K562 (cell line): ENCODE data around the gene SLC22A16. TPM values are rescaled to one million over a fixed set of nuclear protein-coding genes. Genes with fewer than 3 reads are reported as not detected.

Experiments
- ATAC-seq: fragments of 200-7000 bp; cut with Tn5 transposase; 3 replicates; pipeline ENCODE4 v1.9.1; 2020; ENCODE audit warnings: moderate library complexity
- BruUV-seq: library from RNA; stranded (reverse); fragments of 400-500 nt; replicated peaks from 2 replicates; lab custom pipeline; 2021; lab: Mats Ljungman, UMichigan
- CTCF ChIA-PET: fragments of 300-600 bp; formaldehyde crosslinking; extraction: SDS; loops from one replicate; lab custom pipeline; 2021; ENCODE audit warnings: low intra/inter-chr PET ratio; lab: Yijun Ruan, JAX
- POLR2A ChIA-PET: fragments of 300-600, 350-650 bp; sonication (Branson Sonifier 250); formaldehyde crosslinking; extraction: SDS; loops from one replicate; lab custom pipeline; 2021; ENCODE audit warnings: antibody characterized with exemption, inconsistent platforms; lab: Yijun Ruan, JAX
- DNase-seq, 4 experiments: peaks; one replicate each; pipeline versions ENCODE4 v3.0.0 to v3.0.0-alpha.2; 2011 to 2018; ENCODE audit warnings: low spot score in 3 of 4, mixed read lengths in 3 of 4; ENCODE audit errors: extremely low read depth in 1 of 4
- FAIRE-seq: peaks from 2 replicates; lab custom pipeline; 2011; peaks lifted over from hg19 to GRCh38; lab: Jason Lieb, UNC
- H2AFZ ChIP-seq: 2 replicates; pipeline ENCODE4 v1.6.0; 2011; ENCODE audit warnings: low read depth, low read length, control low read depth, inconsistent platforms
- H3K27ac ChIP-seq: fragments of 200-600 bp; 3 replicates; pipeline ENCODE4 v1.8.0; 2011; ENCODE audit warnings: low read depth, mild to moderate bottlenecking, control low read depth, inconsistent platforms, low read length, moderate library complexity, mixed read lengths; ENCODE audit errors: extremely low read depth
- H3K27me3 ChIP-seq, 2 experiments: fragments of 300-600 bp in 1 of 2; 2 replicates in 1 of 2; 3 replicates in 1 of 2; pipeline versions ENCODE4 v1.6.0 to v1.8.0; 2011; ENCODE audit warnings: inconsistent platforms in 2 of 2, low read length in 2 of 2, mild to moderate bottlenecking in 1 of 2, mixed read lengths in 1 of 2, moderate library complexity in 1 of 2; ENCODE audit not compliant: control insufficient read depth in 2 of 2, insufficient read depth in 2 of 2
- H3K36me3 ChIP-seq: fragments of 300-600 bp; 3 replicates; pipeline ENCODE4 v1.8.0; 2011; ENCODE audit warnings: mild to moderate bottlenecking, low read length, inconsistent platforms; ENCODE audit not compliant: control insufficient read depth, insufficient read depth
- H3K4me1 ChIP-seq, 2 experiments: fragments of 200-600 bp in 1 of 2; replicated peaks in 1 of 2; 2 replicates in 1 of 2; 3 replicates in 1 of 2; pipeline versions ENCODE4 v1.5.1 to v1.8.0; 2011; ENCODE audit warnings: inconsistent platforms in 2 of 2, low read length in 2 of 2, mild to moderate bottlenecking in 1 of 2, mixed read lengths in 1 of 2, moderate library complexity in 1 of 2; ENCODE audit not compliant: control insufficient read depth in 2 of 2, insufficient read depth in 2 of 2
- H3K4me2 ChIP-seq: 2 replicates; pipeline ENCODE4 v1.6.1; 2011; ENCODE audit warnings: low read length, control low read depth, inconsistent platforms, mixed read lengths; ENCODE audit not compliant: insufficient read depth
- H3K4me3 ChIP-seq: fragments of 200-600 bp; sonication (generic), shearing (Covaris generic); 2 replicates; pipeline ENCODE4 v1.5.1; 2016; ENCODE audit warnings: control low read depth, inconsistent platforms
- H3K79me2 ChIP-seq: fragments of 200-600 bp; 3 replicates; pipeline ENCODE4 v1.8.0; 2011; ENCODE audit warnings: low read length, inconsistent platforms; ENCODE audit not compliant: control insufficient read depth, insufficient read depth
- H3K9ac ChIP-seq, 2 experiments: 2 replicates each; pipeline versions ENCODE4 v1.6.0 to v1.6.1; 2011; ENCODE audit warnings: low read depth in 2 of 2, low read length in 2 of 2, control low read depth in 1 of 2, inconsistent platforms in 1 of 2, mild to moderate bottlenecking in 1 of 2, mixed read lengths in 1 of 2; ENCODE audit not compliant: insufficient read depth in 1 of 2
- H3K9me1 ChIP-seq: one replicate; pipeline ENCODE4 v1.6.0; 2011; ENCODE audit warnings: inconsistent platforms, mild to moderate bottlenecking, low read length, moderate library complexity; ENCODE audit not compliant: control insufficient read depth, insufficient read depth
- H3K9me3 ChIP-seq: replicated peaks from 2 replicates; pipeline ENCODE4 v1.5.1; 2011; ENCODE audit warnings: low read depth, low read length, inconsistent platforms; ENCODE audit not compliant: control insufficient read depth, insufficient read depth
- H4K20me1 ChIP-seq: replicated peaks from 2 replicates; pipeline ENCODE4 v1.6.1; 2011; ENCODE audit warnings: low read length, inconsistent platforms, mixed read lengths; ENCODE audit not compliant: control insufficient read depth, insufficient read depth
- CGGBP1 ChIP-seq: fragments of 250-450 bp; sonication (Bioruptor Pico); IDR thresholded peaks from 2 replicates; pipeline ENCODE4 v1.9.0; 2021; ENCODE audit warnings: mild to moderate bottlenecking
- GABPA ChIP-seq: fragments of 200-800 bp; sonication (Bioruptor generic); conservative IDR thresholded peaks from 2 replicates; pipeline ENCODE4 v1.6.1; 2016; ENCODE audit warnings: low read depth, missing genetic modification characterization, missing compliant biosample characterization
- NEUROD1 ChIP-seq: fragments of 150-350 bp; IDR thresholded peaks from 2 replicates; pipeline ENCODE4 v1.6.1; 2014; ENCODE audit warnings: borderline replicate concordance, low read length, low read depth; ENCODE audit not compliant: partially characterized antibody
- TOE1 ChIP-seq, 2 experiments: fragments of 450-650 bp in 1 of 2; sonication (generic) in 1 of 2; formaldehyde crosslinking in 1 of 2; IDR thresholded peaks; 2 replicates each; pipeline versions ENCODE4 v1.7.1 to v1.8.0; 2016 to 2022; ENCODE audit warnings: borderline replicate concordance in 2 of 2, mild to moderate bottlenecking in 2 of 2, antibody characterized with exemption in 1 of 2, inconsistent platforms in 1 of 2, low read depth in 1 of 2, missing genetic modification reagents in 1 of 2, moderate library complexity in 1 of 2
- ZNF324 ChIP-seq: fragments of 250-450 bp; sonication (Bioruptor Pico); IDR thresholded peaks from 2 replicates; pipeline ENCODE4 v1.4.0; 2020; ENCODE audit warnings: mild to moderate bottlenecking
- WGBS: fragments of 100-300 bp; shearing (Covaris generic); methylation state at CpG from one replicate; pipeline ENCODE4 v1.1.6; 2016; ENCODE audit warnings: low coverage, mixed read lengths; ENCODE audit not compliant: insufficient coverage; ENCODE audit errors: missing lambda C conversion rate; 5-methylcytosine and 5-hydroxymethylcytosine counted together
- in situ Hi-C: fragments of 300-500 bp; cut with MboI; formaldehyde crosslinking; loops from 4 replicates; pipeline ENCODE4 v1.15.0; 2018; ENCODE audit warnings: inconsistent platforms, mixed read lengths
- intact Hi-C: fragments of 100-400 bp; cut with micrococcal nuclease; formaldehyde crosslinking; loops from 2 replicates; pipeline ENCODE4 v1.14.2; 2022
- polyA plus RNA-seq, 8 experiments: library from polyadenylated mRNA; depleted of rRNA in 4 of 8; stranded (reverse) in 5 of 8; unstranded in 3 of 8; fragments of >200 nt; fragmentation: Nextera tagmentation in 2 of 8; fragmentation: Illumina TruSeq in 1 of 8; extraction: Ambion mirVana in 2 of 8; extraction: Trizol in 1 of 8; gene quantifications; 2 replicates each; pipeline versions ENCODE4 v1.2.1 to v1.2.3, GENCODE V29; 2011 to 2014; ENCODE audit warnings: inconsistent platforms in 1 of 8, missing spikeins in 1 of 8
- total RNA-seq, 7 experiments: library from RNA; depleted of rRNA in 6 of 7; stranded (reverse); fragments of >200 nt in 6 of 7; fragmentation: Illumina TruSeq in 2 of 7; extraction: Trizol in 2 of 7; gene quantifications; 2 replicates each; pipeline versions ENCODE4 v1.2.1 to v1.2.3, GENCODE V29; 2011 to 2021; ENCODE audit warnings: low replicate concordance in 1 of 7

The SLC22A16 gene
- total and polyA plus RNA-seq, 9 of the 15 experiments (the other 6 are each of a cell fraction or from before 2014, with no cell fraction given) = not detected

GRCh38 chr6:110449541-110449895 lies 26.9 kb downstream of the SLC22A16 start (continued):
- TF ChIP-seq CGGBP1 (CRISPR knock-in tag) = no peak
- TF ChIP-seq ZNF324 (CRISPR knock-in tag) = no peak
- TF ChIP-seq TOE1 (IDR thresholded peaks at IDR 0.05; ENCODE audit: borderline replicate concordance) = no peak
- no peak for TF ChIP-seq TOE1 (CRISPR knock-in tag; IDR thresholded peaks at IDR 0.05; ENCODE audit: borderline replicate concordance, low read depth)

- Histone ChIP-seq H3K36me3 (no peaks in the 10 kb centered on the region), H2AFZ (no peak overlapping the region), H3K79me2 (no peaks in the 10 kb centered on the region), H3K27me3 (peaks cover 3 to 8% of the 10 kb centered on the region in 2 experiments; a peak in 2 of 5 replicates), H3K4me2 (no peak overlapping the region), H3K4me1 (no peaks in the 10 kb centered on the region), H3K27ac (no peak overlapping the region), H3K9me3 (no peaks in the 10 kb centered on the region), H3K9me1 (no peaks in the 10 kb centered on the region), H4K20me1 (no peaks in the 10 kb centered on the region), H3K4me3 (no peak overlapping the region), H3K9ac (no peak overlapping the region)
- TF ChIP-seq NEUROD1 (no peak), GABPA (tag) (0 out of 2 replicates have a peak, but pooled peaks have one; percentile 13)
- ChIA-PET CTCF (no interaction called here), POLR2A (no interaction called here)
- ATAC-seq (no peak), DNase-seq (no peak), FAIRE-seq (no peak)
- no TSS peak for BruUV-seq
- in situ Hi-C loops (no loop called here), intact Hi-C loops (no loop called here)
- 0% methylated on average over 4 of the region's 4 CpGs for WGBS
Measured at GRCh38 chr6:110448846-110449540, 27.4 kb downstream of the SLC22A16 start.
